HG03097 (cell line): ENCODE data around the gene PSMB5.
"Not testable (repeated sequence)": the region's sequence is repeated elsewhere in the genome, so short reads cannot be mapped to it uniquely, and the experiment has no call there.

Source experiments
- ATAC-seq: cut with Tn5 transposase; IDR thresholded peaks from one replicate; pipeline ENCODE4 v1.9.1; 2021; ENCODE audit not compliant: unreplicated experiment, low FRiP score

The PSMB5 gene

DNA sequence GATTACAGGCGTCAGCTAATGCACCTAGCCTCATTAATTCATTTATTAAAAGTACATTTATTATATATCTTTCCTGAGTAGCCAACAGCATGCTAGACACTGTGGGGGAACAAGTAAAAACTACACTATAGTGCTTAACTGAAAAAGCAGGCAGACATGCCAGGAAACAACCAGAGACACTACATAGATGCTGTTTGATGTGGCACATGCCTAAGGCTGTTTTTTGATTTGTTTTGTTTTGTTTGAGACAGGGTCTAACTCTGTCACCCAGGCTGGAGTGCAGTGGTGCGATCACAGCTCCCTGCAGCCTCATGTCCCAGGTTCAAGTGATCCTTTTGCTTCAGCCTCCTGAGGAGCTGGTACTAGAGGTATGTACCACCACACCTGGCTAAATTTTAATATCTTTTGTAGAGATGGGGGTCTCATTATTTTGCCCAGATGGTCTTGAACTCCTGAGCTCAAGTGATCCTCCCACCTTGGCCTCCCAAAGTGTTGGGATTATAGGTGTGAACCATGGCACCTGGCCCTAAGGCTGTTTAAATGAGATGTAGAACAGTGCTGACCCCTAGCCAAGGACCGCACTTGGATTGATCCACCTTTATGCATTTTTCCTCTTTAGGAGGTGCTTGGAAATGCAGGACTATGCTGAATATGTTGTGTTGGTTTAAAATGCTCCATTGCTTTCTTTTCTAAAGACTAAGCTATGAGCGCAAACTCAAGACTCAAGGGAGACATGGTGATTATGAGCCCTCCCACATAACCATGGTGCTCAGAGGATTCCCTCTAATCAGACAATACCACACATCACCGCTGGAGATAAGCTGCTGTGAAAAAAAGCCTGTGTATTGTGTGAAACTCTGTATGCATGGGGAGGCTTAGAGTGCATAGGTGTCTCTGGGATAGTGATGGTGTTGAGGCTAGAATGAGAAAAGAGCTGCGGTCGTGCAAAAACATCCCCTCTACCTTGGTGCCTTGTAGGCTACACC is 14.3 kb downstream of the PSMB5 start:
- ATAC-seq, result no peak

GRCh38 chr14:23018107-23018506 is 16.6 kb downstream of the PSMB5 start:
- no peak for ATAC-seq

GRCh38 chr14:23017091-23017490 is 17.6 kb downstream of the PSMB5 start:
- no peak for ATAC-seq

GRCh38 chr14:23015618-23016017 is 19.1 kb downstream of the PSMB5 start:
- no peak for ATAC-seq

DNA sequence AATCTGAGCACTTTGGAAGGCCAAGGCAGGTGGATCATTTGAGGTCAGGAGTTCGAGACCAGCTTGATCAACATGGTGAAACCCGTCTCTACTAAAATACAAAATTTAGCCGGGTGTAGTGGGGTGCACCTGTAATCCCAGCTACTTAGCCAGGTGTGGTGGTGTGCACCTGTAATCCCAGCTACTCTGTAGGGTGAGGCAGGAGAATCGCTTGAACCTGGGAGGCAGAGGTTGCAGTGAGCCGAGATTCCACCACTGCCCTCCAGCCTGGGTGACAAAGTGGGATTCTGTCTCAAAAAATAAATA is 21.0 kb downstream of the PSMB5 start:
- not testable (repeated sequence) for ATAC-seq

DNA sequence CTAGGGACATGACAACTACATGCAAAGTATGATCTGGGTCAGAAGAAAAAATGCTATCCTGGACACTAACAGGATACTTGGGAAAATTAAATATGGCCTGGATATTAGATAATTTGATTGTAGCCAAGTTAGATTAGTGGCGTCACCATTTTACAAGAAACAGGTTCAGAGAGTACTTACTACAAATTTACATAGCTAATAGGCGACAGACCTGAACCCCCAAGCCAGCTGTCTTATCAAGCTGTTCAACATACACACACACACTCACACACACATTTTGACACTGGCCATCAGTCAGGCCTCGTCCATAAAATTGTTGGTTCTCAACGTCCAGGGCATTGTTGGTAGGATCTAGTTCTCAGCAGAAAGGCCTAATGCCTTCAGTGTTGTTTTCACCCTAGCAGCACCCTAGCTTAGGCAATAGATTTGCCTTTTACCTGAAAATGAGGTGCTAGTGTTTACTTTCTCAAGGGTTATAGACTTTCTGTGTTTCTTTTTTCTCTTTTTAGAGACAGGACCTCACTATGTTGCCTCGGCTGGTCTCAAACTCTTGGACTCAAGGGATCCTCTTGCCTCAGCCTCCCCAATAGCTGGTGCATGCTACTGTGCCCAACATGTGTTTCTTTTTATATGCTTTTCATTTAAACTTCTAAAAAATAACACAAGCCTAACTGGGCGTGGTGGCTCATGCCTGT is 21.5 kb downstream of the PSMB5 start:
- no peak for ATAC-seq

GRCh38 chr14:23009939-23010726 is 24.6 kb downstream of the PSMB5 start, which contains the start of gene C14orf93:
Gene C14orf93 (minus strand): TSS chr14:23010143. CDS start chr14:22999023, 11,120 bp downstream.
- peak; percentile 32 for ATAC-seq

DNA sequence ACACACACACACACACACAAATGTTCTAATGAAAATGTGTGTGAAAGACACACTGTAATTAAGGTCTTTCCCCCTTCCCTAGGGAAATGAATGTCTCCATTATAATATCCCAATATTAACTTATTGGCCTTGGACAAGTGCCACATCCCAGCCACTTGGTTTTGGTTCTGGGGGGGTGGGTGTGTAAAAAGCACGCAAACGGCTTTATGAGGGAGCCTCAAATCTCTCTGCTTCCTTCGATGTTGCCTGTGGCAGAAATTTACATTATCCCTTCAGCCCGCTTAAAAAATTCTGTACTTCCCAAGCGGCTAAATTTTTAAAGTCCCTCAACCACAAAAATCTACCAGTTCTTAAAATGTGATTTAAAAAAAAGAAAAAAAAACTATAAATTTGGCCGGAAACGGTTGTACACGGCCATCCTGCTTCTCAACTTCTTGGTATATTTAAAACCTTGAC is 25.2 kb downstream of the PSMB5 start:
- no peak for ATAC-seq

DNA sequence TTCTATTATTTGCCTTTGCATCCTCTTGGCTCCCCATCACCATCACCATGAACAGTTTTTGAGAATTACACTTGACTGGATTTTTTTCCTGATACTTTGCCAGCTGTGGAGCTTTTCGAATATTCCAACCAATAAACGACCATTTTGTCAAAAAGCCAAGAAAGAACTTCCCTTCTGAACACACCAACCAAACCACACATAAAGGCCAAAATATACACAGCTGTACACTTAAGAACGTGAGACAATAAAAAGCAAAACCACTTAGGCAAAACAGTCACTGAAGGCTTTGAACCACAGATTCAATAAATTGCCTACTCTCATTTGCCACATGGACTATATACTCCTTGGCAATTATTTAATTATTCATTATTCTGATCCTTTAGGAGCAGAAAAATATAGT is 25.9 kb downstream of the PSMB5 start:
- no peak for ATAC-seq

DNA sequence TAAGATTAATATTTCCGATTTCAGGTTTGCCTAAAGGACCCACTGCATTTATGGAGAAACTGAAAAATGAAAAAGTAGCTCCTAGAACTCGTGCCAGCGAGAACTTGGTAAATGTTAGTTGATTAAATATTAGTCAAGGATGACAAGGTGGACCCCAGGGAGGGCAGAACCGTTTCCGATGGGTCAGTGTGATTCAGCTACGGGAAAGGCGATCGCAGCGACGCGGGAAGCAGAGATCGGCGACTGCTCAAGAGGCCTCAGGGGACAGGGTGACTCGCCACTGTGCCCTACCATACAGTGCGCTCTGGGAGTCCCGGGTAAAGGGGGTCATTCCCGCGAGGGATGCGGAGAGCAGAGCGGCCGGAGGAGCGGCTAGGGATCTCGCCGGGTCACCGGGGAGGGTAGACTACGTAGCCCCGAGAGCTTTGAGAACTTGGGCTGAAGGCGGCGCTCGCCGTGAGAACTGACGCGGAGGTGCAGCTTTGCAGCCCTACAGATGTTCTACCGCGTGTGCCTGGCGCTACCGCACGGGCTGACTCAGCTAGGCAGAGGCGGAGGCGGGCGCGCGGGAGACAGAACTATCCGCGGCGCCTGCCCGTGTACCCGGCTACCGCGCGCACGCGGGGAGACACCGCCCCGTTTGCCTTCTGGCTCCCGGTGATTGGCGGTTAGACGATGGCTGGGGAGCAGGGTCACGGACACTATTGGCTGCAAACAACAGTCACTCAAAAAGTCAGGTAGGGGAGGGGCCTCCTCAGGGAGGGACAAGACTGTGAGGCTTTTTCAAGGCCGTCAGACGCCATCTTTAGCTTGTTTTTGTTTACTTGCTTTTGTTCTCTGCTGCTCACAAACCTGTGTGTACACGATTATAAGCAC is 27.9 kb downstream of the PSMB5 start:
- peak; percentile 80 for ATAC-seq

GRCh38 chr14:23006188-23006534 is 28.5 kb downstream of the PSMB5 start:
- ATAC-seq, result no peak

DNA sequence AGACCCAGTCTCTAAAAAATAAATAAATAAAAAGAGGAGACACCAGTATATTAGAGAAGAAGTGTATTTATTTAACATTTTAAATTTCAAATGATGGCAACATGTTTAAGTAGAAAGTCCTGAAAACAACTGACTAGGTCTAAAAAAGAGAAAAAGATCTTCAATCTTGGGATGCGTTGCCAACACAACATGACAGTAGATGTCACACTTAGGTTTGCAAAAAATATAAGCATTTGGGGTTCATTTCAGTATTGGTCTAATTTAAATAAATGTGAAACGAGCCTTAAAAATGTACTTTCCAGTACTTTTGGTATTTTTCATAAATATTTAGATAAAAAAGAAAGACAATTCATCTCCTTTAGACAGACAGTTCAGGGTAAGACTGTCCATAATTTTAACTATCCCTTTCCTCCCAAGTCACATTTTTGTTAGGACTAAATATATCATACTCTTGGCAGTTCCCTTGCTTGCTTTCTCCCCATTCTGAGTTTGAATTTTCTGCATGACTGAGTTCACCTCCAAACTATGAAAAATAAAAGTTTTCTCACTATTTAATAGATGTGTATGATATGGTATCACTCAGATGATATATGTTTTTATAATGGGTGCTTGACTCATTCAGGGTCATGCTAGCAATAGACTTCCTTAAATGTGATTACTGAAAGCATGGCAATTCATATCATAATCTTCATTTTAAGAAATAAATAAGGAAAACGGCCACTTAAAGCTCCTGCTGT is 29.1 kb downstream of the PSMB5 start:
- ATAC-seq, result no peak

- ATAC-seq, result not testable (repeated sequence)
Observed at GRCh38 chr14:23004274-23004673, 30.4 kb downstream of the PSMB5 start.

DNA sequence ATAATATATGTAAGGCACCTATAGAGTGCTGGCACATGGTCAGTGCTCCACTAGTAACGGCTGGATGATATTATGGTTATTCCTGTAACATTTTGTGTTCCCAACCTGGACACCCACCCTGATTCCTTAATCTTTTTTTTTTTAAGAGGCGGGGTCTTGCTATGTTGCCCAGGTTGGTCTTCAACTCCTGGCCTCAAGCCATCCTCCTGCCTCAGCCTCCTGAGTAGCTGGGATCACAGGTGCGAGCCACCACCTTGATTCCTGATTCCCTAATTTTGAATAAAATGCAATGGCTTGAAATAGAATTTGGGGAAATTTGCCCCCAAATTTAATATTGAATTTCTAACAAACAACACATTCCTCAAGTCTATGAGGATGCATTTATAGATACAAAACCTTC is 32.1 kb downstream of the PSMB5 start:
- no peak for ATAC-seq

GRCh38 chr14:23000860-23001259 is 33.8 kb downstream of the PSMB5 start:
- ATAC-seq, result no peak

- no peak for ATAC-seq
Observed at GRCh38 chr14:22998329-22999012, 36.2 kb downstream of the PSMB5 start.

DNA sequence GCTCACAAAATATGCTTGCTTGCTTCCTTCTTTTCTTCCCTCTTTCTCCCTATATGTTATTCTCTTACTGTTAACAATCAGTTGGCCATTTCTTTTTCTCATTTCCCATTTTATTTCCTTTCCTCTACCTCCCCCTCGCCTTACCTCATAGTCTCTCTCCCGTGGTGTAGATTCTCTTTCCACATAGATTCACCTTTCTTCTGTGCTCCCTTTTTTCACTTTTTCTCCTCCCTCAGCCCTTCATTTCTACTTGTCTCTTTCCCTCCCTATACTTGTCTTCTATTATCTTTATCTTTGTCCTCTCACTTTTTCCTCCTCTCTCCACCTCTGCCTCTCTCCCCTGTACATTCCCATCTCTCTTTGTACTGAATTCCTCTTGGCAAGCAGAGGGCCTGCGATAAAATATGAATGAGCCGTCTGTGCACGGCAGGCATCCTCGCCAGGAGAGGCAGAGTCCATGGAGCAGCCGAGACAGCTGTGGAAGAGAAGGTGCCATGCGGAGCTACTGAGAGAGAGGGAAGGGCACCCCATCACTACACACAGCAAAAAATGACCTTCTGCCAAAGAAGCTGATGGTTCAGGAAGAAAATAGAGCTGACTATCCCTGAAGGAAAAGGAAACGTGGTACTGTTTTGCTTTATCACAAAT is 36.9 kb downstream of the PSMB5 start:
- no peak for ATAC-seq
